IPS DF 6.9 (cell line): ENCODE measurements around the gene LINC01488.

Experiments
- DNase-seq: peaks from one replicate; pipeline ENCODE4 v3.0.0-alpha.2; 2013; ENCODE audit warnings: low read depth, low spot score
- H3K27ac ChIP-seq: one replicate; pipeline ENCODE4 v1.5.1; 2013; ENCODE audit warnings: low read length, control low read depth
- H3K27me3 ChIP-seq: 2 replicates; pipeline ENCODE4 v1.6.1; 2013; ENCODE audit warnings: mild to moderate bottlenecking, low read length; ENCODE audit not compliant: control insufficient read depth, insufficient read depth
- H3K36me3 ChIP-seq: 2 replicates; pipeline ENCODE4 v1.6.1; 2013; ENCODE audit warnings: low read length; ENCODE audit not compliant: control insufficient read depth, insufficient read depth
- H3K4me1 ChIP-seq: 2 replicates; pipeline ENCODE4 v1.6.1; 2013; ENCODE audit warnings: low read length; ENCODE audit not compliant: control insufficient read depth, insufficient read depth
- H3K4me3 ChIP-seq: 2 replicates; pipeline ENCODE4 v1.5.1; 2013; ENCODE audit warnings: mild to moderate bottlenecking, low read length
- H3K9me3 ChIP-seq: 2 replicates; pipeline ENCODE4 v1.6.1; 2013; ENCODE audit warnings: low read length, inconsistent platforms; ENCODE audit not compliant: control insufficient read depth, insufficient read depth
- WGBS: extraction: QIAGEN DNeasy Blood & Tissue Kit; methylation state at CpG from one replicate; pipeline ENCODE4 v1.1.7; 2013; ENCODE audit warnings: mixed read lengths, missing lambda C conversion rate; ENCODE audit not compliant: insufficient read length, insufficient coverage; 5-methylcytosine and 5-hydroxymethylcytosine counted together

LINC01488 gene

GRCh38 chr11:69488543-69488940 is 7.1 kb downstream of the LINC01488 start:
- Histone ChIP-seq H3K4me1 (peaks cover 4% of the 10 kb centered on the region; the same call in 1 of the 2 replicates), H3K9me3 (no peaks in the 10 kb centered on the region)

GRCh38 chr11:69489031-69489745 is 7.7 kb downstream of the LINC01488 start:
- H3K36me3 ChIP-seq, result no peaks in the 10 kb centered on the region; the same call in 1 of the 2 replicates
- H3K4me3 ChIP-seq, result no peak overlapping the region
- DNase-seq, result no peak
- no peak overlapping the region for H3K27ac ChIP-seq
- H3K27me3 ChIP-seq, result no peaks in the 10 kb centered on the region
- H3K4me1 ChIP-seq, result peaks cover 4% of the 10 kb centered on the region; the same call in 1 of the 2 replicates
- no CpG with 5 or more reads among the region's 23 CpGs for WGBS
- no peaks in the 10 kb centered on the region for H3K9me3 ChIP-seq

More at GRCh38 chr11:69488543-69488940, 7.1 kb downstream of the LINC01488 start:
- no peak for DNase-seq
- Histone ChIP-seq H3K36me3 (no peaks in the 10 kb centered on the region; the same call in 1 of the 2 replicates), H3K27ac (no peak overlapping the region), H3K4me3 (no peak overlapping the region), H3K27me3 (no peaks in the 10 kb centered on the region)
- no CpG with 5 or more reads among the region's 16 CpGs for WGBS

GRCh38 chr11:69489746-69490365 is 8.4 kb downstream of the LINC01488 start:
- Histone ChIP-seq H3K4me1 (peaks cover 2% of the 10 kb centered on the region; the same call in 1 of the 2 replicates), H3K4me3 (no peak overlapping the region), H3K27ac (no peak overlapping the region), H3K27me3 (no peaks in the 10 kb centered on the region), H3K9me3 (no peaks in the 10 kb centered on the region), H3K36me3 (no peaks in the 10 kb centered on the region; the same call in 1 of the 2 replicates)
- no peak for DNase-seq
- no CpG with 5 or more reads among the region's 11 CpGs for WGBS

GRCh38 chr11:69490516-69490915 is 9.1 kb downstream of the LINC01488 start:
- H3K9me3 ChIP-seq, result no peaks in the 10 kb centered on the region
- H3K4me3 ChIP-seq, result no peak overlapping the region
- no CpG with 5 or more reads among the region's 10 CpGs for WGBS
- no peak for DNase-seq
- H3K27me3 ChIP-seq, result no peaks in the 10 kb centered on the region
- H3K27ac ChIP-seq, result no peak overlapping the region
- no peaks in the 10 kb centered on the region; the same call in 1 of the 2 replicates for H3K4me1 ChIP-seq
- no peaks in the 10 kb centered on the region; the same call in 1 of the 2 replicates for H3K36me3 ChIP-seq

GRCh38 chr11:69491071-69492031 is 9.9 kb downstream of the LINC01488 start:
- H3K9me3 ChIP-seq, result no peaks in the 10 kb centered on the region
- WGBS, result no CpG with 5 or more reads among the region's 22 CpGs
- H3K36me3 ChIP-seq, result no peaks in the 10 kb centered on the region
- H3K4me1 ChIP-seq, result no peaks in the 10 kb centered on the region; the same call in 1 of the 2 replicates
- no peak overlapping the region for H3K27ac ChIP-seq
- H3K27me3 ChIP-seq, result no peaks in the 10 kb centered on the region
- H3K4me3 ChIP-seq, result no peak overlapping the region
- DNase-seq, result no peak

GRCh38 chr11:69492201-69492991 is 10.9 kb downstream of the LINC01488 start:
- WGBS, result no CpG with 5 or more reads among the region's 27 CpGs
- no peaks in the 10 kb centered on the region; the same call in 1 of the 2 replicates for H3K4me1 ChIP-seq

GRCh38 chr11:69493931-69494821 is 12.7 kb downstream of the LINC01488 start:
- H3K36me3 ChIP-seq, result no peaks in the 10 kb centered on the region
- no peaks in the 10 kb centered on the region for H3K27me3 ChIP-seq
- no peak for DNase-seq
- no peaks in the 10 kb centered on the region for H3K9me3 ChIP-seq
- WGBS, result no CpG with 5 or more reads among the region's 27 CpGs
- no peaks in the 10 kb centered on the region; the same call in 1 of the 2 replicates for H3K4me1 ChIP-seq
- no peak overlapping the region for H3K4me3 ChIP-seq
- no peak overlapping the region for H3K27ac ChIP-seq

More at GRCh38 chr11:69492201-69492991, 10.9 kb downstream of the LINC01488 start:
- DNase-seq, result no peak
- Histone ChIP-seq H3K27ac (no peak overlapping the region), H3K27me3 (no peaks in the 10 kb centered on the region), H3K4me3 (no peak overlapping the region), H3K9me3 (no peaks in the 10 kb centered on the region), H3K36me3 (no peaks in the 10 kb centered on the region)

GRCh38 chr11:69494851-69495250 is 13.4 kb downstream of the LINC01488 start:
- no peak overlapping the region for H3K4me3 ChIP-seq
- no peaks in the 10 kb centered on the region for H3K9me3 ChIP-seq
- H3K27me3 ChIP-seq, result no peaks in the 10 kb centered on the region
- no CpG with 5 or more reads among the region's 7 CpGs for WGBS
- H3K27ac ChIP-seq, result no peak overlapping the region
- H3K4me1 ChIP-seq, result no peaks in the 10 kb centered on the region; the same call in 1 of the 2 replicates
- DNase-seq, result no peak
- no peaks in the 10 kb centered on the region for H3K36me3 ChIP-seq
